Hematopoietic multipotent progenitor cell treated with erythropoietin and hydrocortisone succinate and interleukin-3 and kit ligand, for 8 days (in vitro differentiated cells): ENCODE results near the gene ECT2.
"Not testable (repeated sequence)": the region's sequence is repeated elsewhere in the genome, so short reads cannot be mapped to it uniquely, and the experiment has no call there.

Experiments used
- DNase-seq: peaks from one replicate; pipeline ENCODE4 v3.0.0-alpha.2; 2015

Gene ECT2

GRCh38 chr3:172813462-172813861, 62.9 kb downstream of the ECT2 start:
- DNase-seq, result no peak

- DNase-seq, result no peak
Observed at GRCh38 chr3:172814738-172815137, 64.2 kb downstream of the ECT2 start.

- no peak for DNase-seq
Observed at GRCh38 chr3:172815857-172816256, 65.3 kb downstream of the ECT2 start.

GRCh38 chr3:172816281-172816680, 65.8 kb downstream of the ECT2 start:
- no peak for DNase-seq

GRCh38 chr3:172816968-172817367, 66.4 kb downstream of the ECT2 start:
- no peak for DNase-seq

GRCh38 chr3:172820492-172820891, 70.0 kb downstream of the ECT2 start:
- DNase-seq, result no peak

GRCh38 chr3:172824229-172824628, 73.7 kb downstream of the ECT2 start:
- no peak for DNase-seq

GRCh38 chr3:172827231-172827630, 76.7 kb downstream of the ECT2 start:
- DNase-seq, result not testable (repeated sequence)

GRCh38 chr3:172832983-172833382, 82.5 kb downstream of the ECT2 start:
- no peak for DNase-seq

GRCh38 chr3:172836390-172836997, 86.0 kb downstream of the ECT2 start:
- DNase-seq, result peak; percentile 66

GRCh38 chr3:172839679-172840078, 89.2 kb downstream of the ECT2 start:
- no peak for DNase-seq

GRCh38 chr3:172840463-172840862, 89.9 kb downstream of the ECT2 start:
- DNase-seq, result no peak

GRCh38 chr3:172840913-172841312, 90.4 kb downstream of the ECT2 start:
- DNase-seq, result no peak

- no peak for DNase-seq
Observed at GRCh38 chr3:172844428-172844827, 93.9 kb downstream of the ECT2 start.

- DNase-seq, result no peak
Observed at GRCh38 chr3:172846103-172846561, 95.6 kb downstream of the ECT2 start.

- DNase-seq, result no peak
Observed at GRCh38 chr3:172846706-172847105, 96.2 kb downstream of the ECT2 start.

- DNase-seq, result no peak
Observed at GRCh38 chr3:172847292-172847691, 96.8 kb downstream of the ECT2 start.

- DNase-seq, result no peak
Observed at GRCh38 chr3:172848910-172849309, 98.4 kb downstream of the ECT2 start.

- DNase-seq, result no peak
Observed at GRCh38 chr3:172853005-172853404, 102.5 kb downstream of the ECT2 start.

- no peak for DNase-seq
Observed at GRCh38 chr3:172853921-172854666, 103.6 kb downstream of the ECT2 start.

GRCh38 chr3:172855037-172855436, 104.5 kb downstream of the ECT2 start:
- no peak for DNase-seq

GRCh38 chr3:172856795-172857742, 106.5 kb downstream of the ECT2 start:
- peak; percentile 9 for DNase-seq

GRCh38 chr3:172859041-172859440, 108.5 kb downstream of the ECT2 start:
- DNase-seq, result no peak
